Mesodermal cell (in vitro differentiated cells): ENCODE measurements around the gene SLC35E3.

ENCODE experiments used
- H3K27ac ChIP-seq: 2 replicates; pipeline ENCODE4 v1.7.0; 2013; ENCODE audit warnings: mild to moderate bottlenecking, low read depth, low read length, moderate library complexity; ENCODE audit not compliant: severe bottlenecking
- H3K36me3 ChIP-seq: 2 replicates; pipeline ENCODE4 v1.7.1; 2013; ENCODE audit warnings: mild to moderate bottlenecking, low read length, moderate library complexity; ENCODE audit not compliant: control insufficient read depth, insufficient read depth
- H3K4me1 ChIP-seq: one replicate; pipeline ENCODE4 v1.7.1; 2013; ENCODE audit warnings: mild to moderate bottlenecking, low read length; ENCODE audit not compliant: insufficient read depth, control insufficient read depth, poor library complexity, severe bottlenecking
- H3K4me3 ChIP-seq: 2 replicates; pipeline ENCODE4 v1.7.0; 2013; ENCODE audit warnings: low read length, control low read depth, mild to moderate bottlenecking; ENCODE audit not compliant: insufficient read depth, poor library complexity, severe bottlenecking; ENCODE audit errors: extremely low read depth
- H3K9me3 ChIP-seq: 2 replicates; pipeline ENCODE4 v1.7.1; 2013; ENCODE audit warnings: mild to moderate bottlenecking, low read length, moderate library complexity; ENCODE audit not compliant: control insufficient read depth
- WGBS, 2 experiments: methylation state at CpG; one replicate each; pipeline ENCODE4 v1.1.5; 2013; ENCODE audit warnings: missing lambda C conversion rate in 2 of 2; ENCODE audit not compliant: insufficient coverage in 2 of 2; 5-methylcytosine and 5-hydroxymethylcytosine counted together

The SLC35E3 gene

DNA sequence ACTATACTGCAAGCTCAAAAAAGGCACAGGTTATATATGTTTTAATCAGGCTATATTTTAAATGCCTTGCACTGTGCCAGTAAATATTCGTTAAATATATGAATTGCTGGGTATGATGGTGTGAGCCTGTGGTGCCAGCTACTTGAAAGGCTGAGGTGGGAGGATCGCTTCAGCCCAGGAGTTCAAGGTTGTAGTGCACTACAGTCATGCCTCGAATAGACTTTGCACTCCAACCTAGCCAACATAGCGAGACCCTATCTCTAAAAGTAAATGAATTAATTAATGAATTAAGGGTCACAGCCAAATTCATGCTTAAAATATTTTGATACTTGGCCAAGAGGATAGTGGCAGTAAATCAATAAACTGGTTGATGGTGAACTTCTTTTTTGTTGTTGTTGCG, 39.8 kb downstream of the SLC35E3 start:
- Histone ChIP-seq H3K4me3 (no peak overlapping the region), H3K4me1 (peaks cover 37% of the 10 kb centered on the region), H3K27ac (no peak overlapping the region), H3K36me3 (no peaks in the 10 kb centered on the region), H3K9me3 (no peaks in the 10 kb centered on the region)
- WGBS, 2 experiments: 90 to 92% methylated on average over 1 to 2 of the region's 5 CpGs

- H3K9me3 ChIP-seq: no peaks in the 10 kb centered on the region
- peaks cover 27% of the 10 kb centered on the region for H3K4me1 ChIP-seq
- 60 to 92% methylated on average over 2 of the region's 2 CpGs for WGBS, 2 experiments
- no peak overlapping the region for H3K4me3 ChIP-seq
- H3K36me3 ChIP-seq: no peaks in the 10 kb centered on the region
- peak overlapping the region; percentile 89 for H3K27ac ChIP-seq
These were observed 41.0 kb downstream of the SLC35E3 start for GRCh38 chr12:68786929-68787328.

DNA sequence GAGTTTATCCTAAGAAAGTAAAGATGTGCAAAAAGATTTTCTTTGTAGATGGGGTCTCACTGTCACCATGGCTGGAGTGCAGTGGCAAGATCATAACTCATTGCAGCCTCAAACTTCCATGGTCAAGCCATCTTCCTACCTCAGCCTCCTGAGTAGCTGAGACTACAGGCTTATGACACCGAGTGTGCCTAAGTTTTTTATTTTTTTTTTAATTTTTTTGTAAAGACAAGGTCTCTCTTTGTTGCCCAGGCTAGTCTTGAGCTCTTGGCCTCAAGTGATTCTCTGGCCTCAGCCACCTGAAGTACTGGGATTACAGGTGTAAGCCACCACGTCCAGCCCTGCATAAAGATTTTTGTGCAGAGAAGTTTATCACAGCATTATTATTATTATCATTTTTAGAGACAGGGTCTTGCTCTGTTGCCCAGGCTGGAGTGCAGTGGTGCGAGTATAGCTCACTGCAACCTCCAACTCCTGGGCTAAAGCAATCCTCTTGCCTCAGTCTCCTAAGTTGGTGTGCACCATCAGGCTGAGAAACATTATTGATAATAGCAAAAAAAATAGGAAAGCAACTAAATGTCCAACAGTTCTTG, 42.7 kb downstream of the SLC35E3 start:
- WGBS, 2 experiments: 83 to 86% methylated on average over 1 of the region's 3 CpGs
- H3K27ac ChIP-seq: no peak overlapping the region
- H3K36me3 ChIP-seq: no peaks in the 10 kb centered on the region
- H3K9me3 ChIP-seq: no peaks in the 10 kb centered on the region
- peaks cover 21% of the 10 kb centered on the region for H3K4me1 ChIP-seq
- no peak overlapping the region for H3K4me3 ChIP-seq

- H3K36me3 ChIP-seq: no peaks in the 10 kb centered on the region
- peaks cover 14% of the 10 kb centered on the region for H3K4me1 ChIP-seq
- H3K27ac ChIP-seq: no peak overlapping the region
- H3K9me3 ChIP-seq: no peaks in the 10 kb centered on the region
- no peak overlapping the region for H3K4me3 ChIP-seq
- WGBS, 2 experiments: 93 to 96% methylated on average over 8 to 9 of the region's 14 CpGs
These were observed 43.3 kb downstream of the SLC35E3 start for GRCh38 chr12:68789144-68789878.

- Histone ChIP-seq H3K4me3 (no peak overlapping the region), H3K27ac (no peak overlapping the region)
- 90 to 97% methylated on average over 3 of the region's 13 CpGs for WGBS, 2 experiments
These were observed 44.3 kb downstream of the SLC35E3 start for GRCh38 chr12:68790081-68790951.

GRCh38 chr12:68790952-68791234, 44.9 kb downstream of the SLC35E3 start:
- 57 to 92% methylated on average over 2 to 3 of the region's 3 CpGs for WGBS, 2 experiments
- no peak overlapping the region for H3K4me3 ChIP-seq
- peaks cover 14% of the 10 kb centered on the region for H3K4me1 ChIP-seq
- H3K36me3 ChIP-seq: no peaks in the 10 kb centered on the region
- H3K9me3 ChIP-seq: no peaks in the 10 kb centered on the region
- no peak overlapping the region for H3K27ac ChIP-seq

More at GRCh38 chr12:68790081-68790951, 44.3 kb downstream of the SLC35E3 start:
- H3K9me3 ChIP-seq: no peaks in the 10 kb centered on the region
- H3K4me1 ChIP-seq: peaks cover 14% of the 10 kb centered on the region
- H3K36me3 ChIP-seq: no peaks in the 10 kb centered on the region

DNA sequence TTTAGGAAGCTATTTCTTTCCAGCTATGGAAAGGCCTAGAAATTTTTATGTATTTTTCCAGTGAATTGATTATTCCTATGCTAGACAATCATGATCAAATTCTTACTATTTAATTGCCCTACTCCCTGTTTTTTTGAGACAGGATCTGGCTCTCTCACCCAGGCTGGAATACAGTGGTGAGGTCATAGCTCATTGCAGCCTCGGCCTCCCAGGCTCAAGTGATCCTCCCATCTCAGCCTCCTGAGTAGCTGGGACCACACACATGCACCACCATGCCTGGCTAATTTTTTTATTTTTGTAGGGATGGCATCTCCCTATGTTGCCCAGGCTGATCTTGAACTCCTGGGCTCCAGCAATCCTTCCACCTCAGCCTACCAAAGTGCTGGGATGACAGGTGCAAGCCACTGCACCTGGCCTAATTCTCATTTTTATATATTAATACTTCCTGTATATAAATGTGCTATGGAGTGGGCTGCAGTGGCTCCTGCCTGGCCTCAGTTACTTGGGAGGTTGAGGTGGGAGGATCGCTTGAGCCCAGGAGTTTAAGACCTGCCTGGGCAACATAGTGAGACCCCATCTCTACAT, 46.0 kb downstream of the SLC35E3 start:
- Histone ChIP-seq H3K4me3 (no peak overlapping the region), H3K27ac (no peak overlapping the region), H3K9me3 (no peaks in the 10 kb centered on the region), H3K4me1 (peaks cover 9% of the 10 kb centered on the region), H3K36me3 (no peaks in the 10 kb centered on the region)
- WGBS, 2 experiments: 100% methylated on average over 1 of the region's 2 CpGs; no CpG with 5 or more reads in 1 of the 2 experiments

DNA sequence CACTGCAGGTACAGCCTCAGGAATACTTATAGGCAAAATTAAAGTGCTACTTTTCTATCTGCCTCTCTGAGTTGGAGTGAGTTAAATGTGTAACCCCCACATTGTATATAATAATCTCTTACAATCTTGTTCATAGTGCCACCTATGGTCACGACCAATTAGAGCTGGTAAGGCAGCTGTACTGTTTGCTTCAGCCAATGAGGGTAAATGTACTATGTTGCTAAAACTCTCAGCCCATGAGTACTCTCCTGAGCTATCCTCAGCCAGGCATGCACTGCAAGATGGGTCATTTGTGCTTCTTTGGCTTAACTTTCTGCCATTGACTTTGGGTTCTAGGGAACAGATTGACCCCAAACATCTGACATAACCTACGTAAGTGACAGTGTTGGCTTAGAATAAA, 47.0 kb downstream of the SLC35E3 start:
- H3K4me3 ChIP-seq: no peak overlapping the region
- H3K27ac ChIP-seq: no peak overlapping the region
- no peaks in the 10 kb centered on the region for H3K4me1 ChIP-seq
- WGBS, 2 experiments: 40% methylated on average over 1 of the region's 2 CpGs; no CpG with 5 or more reads in 1 of the 2 experiments
- no peaks in the 10 kb centered on the region for H3K9me3 ChIP-seq
- no peaks in the 10 kb centered on the region for H3K36me3 ChIP-seq

DNA sequence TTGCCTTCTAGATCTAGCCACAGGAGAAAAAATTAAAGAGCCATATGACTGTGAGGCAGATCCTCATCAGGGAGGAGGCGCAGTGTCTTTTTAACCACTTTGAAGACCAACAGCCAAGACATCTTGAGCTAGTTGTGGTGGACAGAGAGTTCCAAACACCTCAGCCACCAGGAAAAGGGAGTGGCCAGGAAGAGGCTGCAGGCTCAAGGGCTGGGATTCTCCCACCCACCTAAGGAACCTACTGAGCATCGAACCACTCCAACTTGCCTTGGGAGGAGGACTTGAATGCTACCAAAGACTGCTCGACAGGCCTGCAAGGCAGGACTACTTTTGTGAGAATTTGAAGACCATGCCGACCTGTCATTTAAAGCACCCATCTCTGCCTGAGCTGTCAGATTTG, 47.5 kb downstream of the SLC35E3 start:
- WGBS, 2 experiments: 95% methylated on average over 3 of the region's 4 CpGs
- H3K9me3 ChIP-seq: no peaks in the 10 kb centered on the region
- H3K4me1 ChIP-seq: no peaks in the 10 kb centered on the region
- no peak overlapping the region for H3K27ac ChIP-seq
- no peaks in the 10 kb centered on the region for H3K36me3 ChIP-seq
- H3K4me3 ChIP-seq: no peak overlapping the region

GRCh38 chr12:68793975-68794652, 48.1 kb downstream of the SLC35E3 start:
- Histone ChIP-seq H3K9me3 (no peaks in the 10 kb centered on the region), H3K4me1 (no peaks in the 10 kb centered on the region), H3K4me3 (no peak overlapping the region), H3K27ac (no peak overlapping the region), H3K36me3 (no peaks in the 10 kb centered on the region)
- 94 to 95% methylated on average over 3 to 4 of the region's 4 CpGs for WGBS, 2 experiments
